IPS-NIHi11 (cell line): Measurements from ENCODE around the gene VMO1.

Source experiments
- DNase-seq: peaks from one replicate; pipeline ENCODE4 v3.0.0; 2012; ENCODE audit warnings: mixed read lengths, low spot score

The VMO1 gene

DNA sequence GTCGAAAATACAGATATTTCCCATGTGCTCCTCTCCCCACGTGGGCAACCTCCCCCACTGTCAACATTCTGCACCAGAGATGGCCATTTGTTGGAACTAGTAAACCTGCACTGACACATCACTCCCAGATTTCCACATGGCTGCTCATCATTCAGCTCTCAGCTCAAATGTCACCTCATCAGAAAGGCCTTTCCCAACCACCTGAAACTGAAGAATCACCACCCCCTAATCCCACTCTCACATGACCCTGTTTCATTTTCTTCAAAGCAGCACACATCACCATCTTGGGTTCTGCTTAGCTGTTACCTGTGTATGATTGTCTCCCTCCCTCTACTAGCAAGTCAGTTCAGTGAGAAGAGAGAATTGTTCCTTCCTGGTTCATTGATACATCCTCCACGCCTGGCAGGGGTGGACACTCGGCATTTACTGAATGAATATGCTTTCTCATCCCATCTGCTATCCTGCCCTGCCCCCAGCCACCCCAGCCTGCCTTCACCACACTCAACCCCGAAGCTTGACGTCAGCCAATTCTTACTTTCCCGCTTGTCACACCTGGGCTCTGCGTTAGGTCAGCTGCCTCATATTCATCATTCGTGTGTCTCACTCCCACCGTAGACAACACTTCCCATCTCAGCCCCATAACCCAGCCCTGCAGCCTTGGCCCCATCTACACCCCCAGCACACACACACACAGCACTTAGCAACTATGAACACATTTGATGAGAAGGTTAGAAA is 14.5 kb upstream of the VMO1 start:
- DNase-seq = no peak

DNA sequence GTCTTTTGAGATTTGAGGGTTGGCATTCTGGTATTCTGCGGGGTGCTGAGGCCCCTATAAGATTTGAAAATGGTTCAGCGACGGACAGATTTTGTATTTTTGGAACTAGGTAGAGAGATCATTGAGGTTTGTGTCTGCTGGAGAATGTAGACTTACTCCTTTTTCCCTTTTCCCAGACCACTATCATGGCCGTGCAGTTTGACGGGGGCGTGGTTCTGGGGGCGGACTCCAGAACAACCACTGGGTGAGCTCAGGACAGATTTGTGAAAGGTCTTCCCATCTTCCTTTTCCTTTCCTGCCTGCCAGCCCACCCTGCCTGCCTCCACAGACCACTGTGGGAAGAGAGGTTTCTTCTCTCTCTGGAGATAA is 10.4 kb upstream of the VMO1 start:
- peak; percentile 78 for DNase-seq

- DNase-seq = no peak
Observed at GRCh38 chr17:4795168-4795567, 9.0 kb upstream of the VMO1 start.

DNA sequence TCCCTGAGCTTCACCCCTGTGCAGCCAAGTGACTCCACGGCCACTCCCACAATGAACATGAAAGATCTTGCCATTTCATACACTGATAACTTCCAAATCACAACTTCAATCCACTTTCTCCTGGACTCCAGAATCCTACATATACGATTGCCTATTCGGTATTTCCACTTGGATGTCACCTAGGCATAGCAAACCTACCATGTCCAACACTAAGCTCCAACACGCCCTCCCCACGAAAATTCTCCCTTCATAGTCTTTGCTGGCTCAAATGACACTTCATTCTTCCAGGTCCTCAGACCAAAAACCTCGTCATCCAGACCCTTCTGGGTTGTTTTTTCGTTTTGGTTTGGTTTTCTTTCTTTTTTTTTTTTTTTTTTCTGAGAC is 4.5 kb upstream of the VMO1 start:
- no peak for DNase-seq

DNA sequence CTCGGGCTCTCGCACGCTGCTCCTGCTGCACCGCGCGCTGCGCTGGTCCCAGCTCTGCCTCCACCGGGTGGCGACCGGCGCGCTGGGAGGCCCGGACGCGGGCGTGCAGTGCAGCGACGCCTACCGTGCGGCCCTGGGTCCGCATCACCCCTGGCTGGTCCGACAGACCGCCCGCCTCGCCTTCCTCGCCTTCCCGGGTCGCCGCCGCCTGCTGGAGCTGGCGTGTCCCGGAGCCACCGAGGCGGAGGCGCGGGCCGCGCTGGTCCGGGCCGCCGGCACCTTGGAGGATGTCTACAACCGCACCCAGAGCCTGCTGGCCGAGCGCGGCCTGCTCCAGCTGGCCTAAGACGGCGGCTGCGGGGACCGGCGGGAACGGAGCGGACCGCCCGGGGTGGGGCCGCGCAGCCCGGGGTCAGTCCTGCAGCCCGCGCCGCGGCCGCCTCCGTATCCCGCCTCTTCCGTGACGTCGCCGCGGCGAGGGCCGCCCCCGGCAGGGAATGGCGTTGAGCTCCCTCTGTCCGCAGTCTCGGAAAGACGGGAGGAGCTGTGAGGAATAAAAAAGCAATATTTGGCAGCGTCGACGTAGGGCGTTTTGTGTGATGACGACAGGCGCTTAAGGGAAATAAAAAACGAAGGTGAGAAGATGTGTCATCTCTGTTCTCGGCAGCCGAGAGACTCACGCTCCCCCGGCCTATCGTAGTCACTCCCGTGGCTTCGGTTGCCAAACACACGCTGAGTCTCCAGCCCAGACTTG is 4.0 kb upstream of the VMO1 start:
- DNase-seq = peak; percentile 90

DNA sequence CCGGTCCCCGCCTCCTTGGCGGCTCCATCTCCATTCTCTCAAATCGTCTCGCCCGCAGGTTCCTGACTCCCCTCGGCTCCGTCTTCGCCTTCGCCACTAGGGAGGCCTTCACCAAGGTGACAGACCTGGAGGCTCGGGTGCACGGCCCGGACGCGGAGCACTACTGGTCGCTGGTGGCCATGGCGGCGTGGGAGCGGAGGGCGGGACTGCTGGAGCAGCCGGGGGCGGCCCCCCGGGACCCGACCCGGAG is 3.5 kb upstream of the VMO1 start:
- DNase-seq = no peak

- no peak for DNase-seq
Observed at GRCh38 chr17:4788807-4789700, 2.9 kb upstream of the VMO1 start, which contains the start of gene GLTPD2. Gene GLTPD2 (plus strand): TSS chr17:4788964. CDS start chr17:4789012, 48 bp downstream.

- DNase-seq = no peak
Observed at GRCh38 chr17:4788159-4788806, 2.1 kb upstream of the VMO1 start.

DNA sequence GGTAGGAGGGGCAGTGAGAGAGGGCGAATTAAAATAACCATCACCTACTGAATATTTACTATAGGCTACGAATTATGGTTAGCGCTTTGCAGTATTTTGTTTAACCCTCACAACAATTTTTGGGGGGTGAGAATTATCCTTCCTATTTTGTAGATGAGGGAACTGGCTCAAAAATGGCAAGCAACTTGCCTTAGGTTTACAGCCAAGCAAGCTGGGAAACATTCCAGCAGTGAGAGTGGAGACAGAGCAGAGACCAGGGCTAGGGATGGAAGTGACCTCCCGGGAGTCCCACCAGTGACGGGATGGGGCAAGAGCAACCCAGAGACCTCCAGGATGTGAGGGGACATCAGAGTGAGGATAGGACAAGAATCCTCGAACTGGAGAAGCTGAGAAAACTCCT is 352 bp upstream of the VMO1 start:
- no peak for DNase-seq

DNA sequence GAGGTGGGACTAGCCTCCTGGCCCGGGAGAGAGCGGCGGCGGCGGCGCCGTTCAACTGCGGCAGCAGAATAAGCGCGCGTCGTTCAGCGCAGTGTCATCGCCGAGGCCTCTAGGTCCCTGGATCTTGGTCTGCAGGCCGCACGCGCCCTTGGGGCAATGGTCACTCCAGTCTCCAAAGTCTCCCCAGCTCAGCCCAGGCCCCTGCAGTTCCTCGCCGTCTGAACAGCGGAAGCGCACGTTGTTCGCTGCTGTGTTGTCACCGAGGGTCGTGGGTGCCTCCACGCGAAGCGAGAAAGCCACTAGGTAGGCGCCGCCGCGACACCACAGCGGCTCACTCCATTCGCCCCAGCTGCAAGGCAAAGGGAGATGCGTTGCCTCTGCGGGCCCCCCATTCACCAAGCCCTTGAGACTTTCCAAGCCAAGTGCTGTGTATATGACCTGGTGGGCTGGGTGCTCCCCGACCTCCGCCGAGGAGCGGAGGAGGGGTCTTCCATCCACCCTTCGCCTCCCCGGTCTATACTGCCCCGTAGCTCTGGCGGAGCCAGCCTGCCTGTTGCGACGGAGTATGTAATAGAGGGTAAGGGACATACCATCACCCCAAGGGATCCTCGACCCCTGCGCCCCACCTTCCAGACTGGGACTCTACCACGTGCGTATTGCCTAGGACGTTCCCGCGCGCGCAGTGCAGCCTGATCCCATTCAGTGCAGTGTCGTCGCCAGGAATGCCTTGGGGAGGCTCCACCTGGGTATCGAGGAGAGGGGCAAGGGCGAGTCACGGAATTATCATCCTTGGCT is 656 bp downstream of the VMO1 start:
- no peak for DNase-seq

GRCh38 chr17:4782652-4783051 is 3.5 kb downstream of the VMO1 start:
- DNase-seq = no peak

DNA sequence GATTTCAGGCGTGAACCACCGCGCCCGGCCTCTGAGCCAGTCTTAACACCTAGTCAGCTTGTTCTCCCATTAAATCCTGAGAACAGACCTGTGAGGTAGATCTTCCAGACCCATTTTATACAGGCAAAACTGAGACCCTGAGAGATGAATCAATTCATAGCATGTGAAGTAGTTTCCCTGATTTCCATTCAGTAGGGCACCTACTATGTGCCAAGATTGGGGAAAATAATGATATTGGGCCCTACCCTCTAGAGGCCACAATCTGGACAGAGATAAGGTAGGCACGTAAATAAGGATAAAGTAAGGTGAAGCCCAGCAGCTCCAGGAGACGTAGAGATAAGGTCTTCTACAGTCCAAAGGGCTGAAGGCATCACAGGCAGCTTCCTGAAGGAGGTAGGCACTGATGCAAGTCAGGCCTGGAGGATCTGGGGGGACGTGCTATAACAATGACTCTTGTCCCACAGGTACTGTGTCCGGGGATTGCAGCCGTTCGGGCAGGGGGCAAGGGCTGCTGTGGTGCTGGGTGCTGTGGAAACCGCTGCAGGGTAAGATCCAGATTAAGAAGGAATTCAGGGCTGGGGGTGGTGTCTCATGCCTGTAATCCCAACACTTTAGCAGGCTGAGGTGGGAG is 5.7 kb downstream of the VMO1 start:
- DNase-seq = no peak

DNA sequence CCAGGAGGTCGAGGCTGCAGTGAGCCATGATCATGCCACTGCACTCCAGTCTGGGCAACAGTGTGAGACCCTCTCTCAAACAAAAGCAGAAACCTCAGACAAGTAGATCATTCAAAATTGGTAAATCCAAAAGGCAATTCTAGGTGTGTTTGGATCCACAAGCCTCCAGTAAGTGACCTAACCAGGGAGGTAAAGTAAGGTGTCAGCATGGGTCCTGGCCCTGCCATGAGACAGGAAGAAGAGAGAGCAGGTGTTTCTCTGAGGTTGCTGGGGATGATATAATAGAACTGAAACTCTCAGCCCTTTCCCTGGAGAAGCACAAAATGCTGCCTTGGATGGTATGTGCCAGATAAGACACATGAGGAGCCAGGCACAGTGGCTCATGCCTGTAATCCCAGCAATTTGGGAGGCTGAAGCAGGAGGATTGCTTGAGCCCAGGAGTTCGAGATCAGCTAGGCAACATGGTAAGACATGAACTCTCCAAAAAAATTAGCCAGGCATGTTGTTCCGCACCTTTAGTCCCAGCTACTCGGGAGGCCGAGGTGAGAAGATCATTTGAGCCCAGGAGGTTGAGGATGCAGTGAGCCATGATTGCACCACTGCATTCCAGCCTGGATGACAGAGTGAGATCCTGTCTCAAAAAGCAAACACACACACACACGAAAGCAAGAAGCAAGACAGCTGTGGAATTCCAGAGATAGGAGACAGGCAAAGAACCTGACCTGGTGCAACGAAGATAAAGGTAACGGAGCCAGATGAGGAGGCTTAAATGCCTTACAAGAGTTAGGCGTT is 8.0 kb downstream of the VMO1 start:
- DNase-seq = no peak

- DNase-seq = no peak
Observed at GRCh38 chr17:4772235-4772613, 13.9 kb downstream of the VMO1 start.

- no peak for DNase-seq
Observed at GRCh38 chr17:4771519-4772234, 14.5 kb downstream of the VMO1 start, which contains the start of gene TM4SF5. Gene TM4SF5 (plus strand): TSS chr17:4771886. CDS start chr17:4771923, 37 bp downstream.

DNA sequence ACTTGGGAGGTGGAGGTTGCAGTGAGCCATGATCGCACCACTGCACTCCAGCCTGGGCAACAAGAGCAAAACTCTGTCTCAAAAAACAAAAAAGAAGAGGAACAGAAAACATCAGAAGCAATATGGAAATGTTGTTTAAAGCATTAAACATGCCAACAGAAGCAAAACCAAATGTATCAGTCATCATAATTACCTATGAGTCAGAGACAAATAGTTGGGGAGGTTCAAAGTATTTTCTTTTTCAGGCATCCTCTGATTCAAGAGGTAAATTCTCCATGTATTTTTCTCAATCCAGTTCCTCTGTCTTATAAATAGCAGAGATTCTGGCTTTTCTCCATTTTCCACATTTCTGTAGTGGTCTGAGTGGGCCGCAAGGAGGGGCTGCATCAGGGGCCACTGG is 16.5 kb downstream of the VMO1 start:
- DNase-seq = no peak

DNA sequence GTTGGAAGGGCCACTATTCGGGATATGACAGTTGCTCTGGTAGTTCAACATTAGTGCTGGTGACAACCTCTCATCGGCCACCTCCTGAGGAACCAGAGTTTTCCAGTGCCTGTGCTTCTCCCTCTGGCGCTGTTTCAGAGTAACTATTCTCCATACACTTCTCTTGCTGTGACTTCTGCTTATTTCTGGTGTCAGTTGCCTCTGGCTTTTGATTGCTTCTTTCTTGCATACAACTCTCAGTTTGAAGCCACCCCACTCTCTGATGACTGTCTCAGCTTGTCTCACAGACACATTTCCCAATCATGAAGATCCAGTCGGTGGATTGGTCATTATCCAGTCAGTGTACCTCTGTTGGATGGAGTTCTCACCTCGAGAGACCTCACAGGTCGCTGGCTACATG is 17.9 kb downstream of the VMO1 start:
- no peak for DNase-seq

- DNase-seq = no peak
Observed at GRCh38 chr17:4766723-4767122, 19.4 kb downstream of the VMO1 start.

GRCh38 chr17:4766201-4766600 is 20.0 kb downstream of the VMO1 start:
- DNase-seq = no peak

- no peak for DNase-seq
Observed at GRCh38 chr17:4764595-4764994, 21.6 kb downstream of the VMO1 start.
